GM12878 (cell line): Measurements from ENCODE around the gene C19orf44. TPM values are rescaled to one million over a fixed set of nuclear protein-coding genes. Genes with fewer than 3 reads are reported as not detected.
A peak's percentile ranks its signal among the peaks of the same experiment; 100 is the strongest.

Source experiments
- ATAC-seq: fragments of 200-7000 bp; cut with Tn5 transposase; 3 replicates; pipeline ENCODE4 v1.9.1; 2020; ENCODE audit warnings: mild to moderate bottlenecking, moderate library complexity
- BruUV-seq: library from RNA; stranded (reverse); fragments of 400-500 nt; replicated peaks from 2 replicates; lab custom pipeline; 2021; lab: Mats Ljungman, UMichigan
- CTCF ChIA-PET: fragments of 300-600 bp; sonication (Branson Sonifier 250); formaldehyde crosslinking; extraction: SDS; loops from one replicate; lab custom pipeline; 2021; ENCODE audit warnings: inconsistent platforms; lab: Yijun Ruan, JAX
- POLR2A ChIA-PET: fragments of 350-600 bp; formaldehyde crosslinking; extraction: SDS; loops from one replicate; lab custom pipeline; 2021; ENCODE audit warnings: inconsistent platforms; lab: Charles Lee
- RAD21 ChIA-PET: fragments of 300-600 bp; sonication (Branson Sonifier 250); formaldehyde crosslinking; loops from one replicate; lab custom pipeline; 2023; ENCODE audit warnings: antibody characterized with exemption; ENCODE audit not compliant: unreplicated experiment; lab: Charles Lee
- SMC1A ChIA-PET: fragments of 300-600 bp; sonication (Branson Sonifier 250); formaldehyde crosslinking; loops from one replicate; lab custom pipeline; 2023; ENCODE audit not compliant: unreplicated experiment, uncharacterized antibody; lab: Charles Lee
- DNase-seq: peaks from one replicate; pipeline ENCODE4 v3.0.0-alpha.2; 2011; ENCODE audit warnings: low read depth, low spot score
- FAIRE-seq: peaks from 3 replicates; lab custom pipeline; 2011; peaks lifted over from hg19 to GRCh38; lab: Jason Lieb, UNC
- H2AFZ ChIP-seq: 2 replicates; pipeline ENCODE4 v1.6.0; 2011; ENCODE audit warnings: low read depth, low read length, control low read depth; ENCODE audit not compliant: control insufficient read depth
- H3K27ac ChIP-seq: 2 replicates; pipeline ENCODE4 v1.5.1; 2011; ENCODE audit warnings: control low read depth; ENCODE audit not compliant: control insufficient read depth, insufficient read depth
- H3K27me3 ChIP-seq, 2 experiments: replicated peaks in 1 of 2; 2 replicates each; pipeline versions ENCODE4 v1.6.0 to v1.6.1; 2011; ENCODE audit warnings: low read length in 1 of 2; ENCODE audit not compliant: control insufficient read depth in 2 of 2, insufficient read depth in 2 of 2
- H3K36me3 ChIP-seq, 2 experiments: 2 replicates each; pipeline ENCODE4 v1.5.1; 2011; ENCODE audit warnings: low read length in 1 of 2; ENCODE audit not compliant: control insufficient read depth in 2 of 2, insufficient read depth in 2 of 2
- H3K4me1 ChIP-seq: 2 replicates; pipeline ENCODE4 v1.6.1; 2011; ENCODE audit warnings: mild to moderate bottlenecking, low read length, moderate library complexity, mixed read lengths; ENCODE audit not compliant: control insufficient read depth, insufficient read depth
- H3K4me2 ChIP-seq: 2 replicates; pipeline ENCODE4 v1.6.0; 2011; ENCODE audit warnings: control low read depth; ENCODE audit not compliant: control insufficient read depth, insufficient read depth
- H3K4me3 ChIP-seq: fragments of 200-600 bp; sonication (generic); 2 replicates; pipeline ENCODE4 v1.5.1; 2016
- H3K79me2 ChIP-seq: 2 replicates; pipeline ENCODE4 v1.6.0; 2011; ENCODE audit warnings: low read length; ENCODE audit not compliant: control insufficient read depth, insufficient read depth
- H3K9ac ChIP-seq: 2 replicates; pipeline ENCODE4 v1.8.0; 2011; ENCODE audit warnings: low read length, control low read depth, mixed read lengths; ENCODE audit not compliant: control insufficient read depth, insufficient read depth
- H3K9me3 ChIP-seq: replicated peaks from 3 replicates; pipeline ENCODE4 v1.5.1; 2011; ENCODE audit warnings: mild to moderate bottlenecking, low read length; ENCODE audit not compliant: control insufficient read depth, insufficient read depth
- H4K20me1 ChIP-seq: 2 replicates; pipeline ENCODE4 v1.6.0; 2011; ENCODE audit not compliant: control insufficient read depth, insufficient read depth
- ATF3 ChIP-seq: IDR thresholded peaks from 2 replicates; pipeline ENCODE4 v1.6.1; 2011; ENCODE audit warnings: low read depth, mild to moderate bottlenecking, low read length, moderate library complexity, borderline replicate concordance; ENCODE audit errors: extremely low read depth
- CBX3 ChIP-seq: fragments of 200-600 bp; sonication (generic); IDR thresholded peaks from 2 replicates; pipeline ENCODE4 v1.6.1; 2016; ENCODE audit warnings: low read depth, borderline replicate concordance
- CEBPZ ChIP-seq: fragments of 150-350 bp; IDR thresholded peaks from 2 replicates; pipeline ENCODE4 v1.6.1; 2016; ENCODE audit warnings: low read depth, low read length
- ESRRA ChIP-seq: IDR thresholded peaks from 2 replicates; pipeline ENCODE4 v1.6.1; 2012; ENCODE audit warnings: mild to moderate bottlenecking, low read length, improper control_type of control experiment
- FOXK2 ChIP-seq: fragments of 450-650 bp; IDR thresholded peaks from 2 replicates; pipeline ENCODE4 v1.6.1; 2017; ENCODE audit warnings: mild to moderate bottlenecking, moderate library complexity
- POLR2AphosphoS5 ChIP-seq: IDR thresholded peaks from 2 replicates; pipeline ENCODE4 v1.6.1; 2011; ENCODE audit warnings: mild to moderate bottlenecking, low read length, inconsistent platforms
- POU2F2 ChIP-seq: IDR thresholded peaks from 3 replicates; pipeline ENCODE4 v1.6.1; 2011; ENCODE audit warnings: low read depth, mild to moderate bottlenecking, low read length, borderline replicate concordance
- PRDM15 ChIP-seq: fragments of 450-650 bp; formaldehyde crosslinking; IDR thresholded peaks from 2 replicates; pipeline ENCODE4 v1.4.0; 2020; ENCODE audit warnings: mild to moderate bottlenecking, moderate library complexity
- WGBS: methylation state at CpG from one replicate; pipeline ENCODE4 v1.1.6; 2016; ENCODE audit warnings: low lambda C conversion rate; ENCODE audit not compliant: insufficient replicate concordance, insufficient coverage; ENCODE audit errors: missing lambda C conversion rate; 5-methylcytosine and 5-hydroxymethylcytosine counted together
- in situ Hi-C: fragments of 300-500 bp; cut with MboI; formaldehyde crosslinking; loops from 9 replicates; pipeline ENCODE4 v1.14.3; 2018; ENCODE audit warnings: mixed read lengths
- intact Hi-C: fragments of 100-400 bp; cut with micrococcal nuclease; formaldehyde crosslinking; loops from one replicate; pipeline ENCODE4 v1.14.2; 2022; ENCODE audit not compliant: unreplicated experiment
- polyA plus RNA-seq, 11 experiments: library from polyadenylated mRNA; depleted of rRNA in 4 of 11; unstranded in 6 of 11; stranded (reverse) in 5 of 11; fragments of >200 nt; fragmentation: Nextera tagmentation in 4 of 11; fragmentation: Illumina TruSeq in 1 of 11; extraction: Ambion mirVana in 4 of 11; extraction: Trizol in 1 of 11; gene quantifications; 1 replicate in 1 of 11; 2 replicates in 10 of 11; pipeline versions ENCODE4 v1.2.1 to v1.2.3, GENCODE V29; 2011 to 2016; ENCODE audit warnings: inconsistent platforms in 2 of 11, missing spikeins in 2 of 11, low read depth in 1 of 11
- total RNA-seq, 4 experiments: library from RNA; depleted of rRNA in 3 of 4; stranded (reverse); fragments of >200 nt in 3 of 4; fragmentation: Illumina TruSeq in 1 of 4; extraction: Trizol in 1 of 4; gene quantifications; 2 replicates each; pipeline versions ENCODE4 v1.2.1 to v1.2.3, GENCODE V29; 2013 to 2021

Gene C19orf44
- total and polyA plus RNA-seq, 10 of the 15 experiments (the other 5 are each of a cell fraction or from before 2014, with no cell fraction given) = 0.26 to 5.2 (median 3.6) TPM

GRCh38 chr19:16554776-16555175 lies 58.6 kb downstream of the C19orf44 start:
- CTCF ChIA-PET = no interaction called here
- H3K4me3 ChIP-seq = no peak overlapping the region
- intact Hi-C loops = no loop called here
- H3K9ac ChIP-seq = no peak overlapping the region
- peaks cover 2% of the 10 kb centered on the region for H3K79me2 ChIP-seq
- RAD21 ChIA-PET = interaction anchor here (0.7 kb wide), 1 partner anchor 33 kb away, joined by 5 read pairs; no protein-coding TSS in a partner anchor
- no peak overlapping the region for H3K4me2 ChIP-seq
- 81% methylated on average over 8 of the region's 8 CpGs for WGBS
- TF ChIP-seq CBX3 = no peak
- BruUV-seq = no TSS peak
- POLR2A ChIA-PET = no interaction called here
- no peaks in the 10 kb centered on the region for H4K20me1 ChIP-seq
- peaks cover 6% of the 10 kb centered on the region; the same call in 1 of the 2 replicates for H3K4me1 ChIP-seq
- H2AFZ ChIP-seq = no peak overlapping the region
- no peaks in the 10 kb centered on the region for H3K9me3 ChIP-seq
- H3K36me3 ChIP-seq = peaks cover 11 to 14% of the 10 kb centered on the region in 2 experiments
- FAIRE-seq (no peak), ATAC-seq (no peak), DNase-seq (no peak)
- H3K27me3 ChIP-seq = no peaks in the 10 kb centered on the region
- SMC1A ChIA-PET = no interaction called here
- H3K27ac ChIP-seq = no peak overlapping the region
- in situ Hi-C loops = no loop called here

- Histone ChIP-seq H3K79me2 (no peaks in the 10 kb centered on the region), H3K4me3 (no peak overlapping the region), H3K9me3 (no peaks in the 10 kb centered on the region), H3K4me2 (no peak overlapping the region), H3K9ac (no peak overlapping the region), H3K36me3 (peaks cover 4 to 39% of the 10 kb centered on the region in 2 experiments), H2AFZ (no peak overlapping the region), H3K27me3 (no peaks in the 10 kb centered on the region), H3K4me1 (no peaks in the 10 kb centered on the region), H3K27ac (no peak overlapping the region), H4K20me1 (peaks cover 4% of the 10 kb centered on the region; the same call in 1 of the 2 replicates)
- intact Hi-C loops (no loop called here), in situ Hi-C loops (no loop called here)
- WGBS = 99% methylated on average over 10 of the region's 10 CpGs
- BruUV-seq = TSS peak; percentile 17
- SMC1A ChIA-PET = no interaction called here
- FAIRE-seq (no peak), ATAC-seq (no peak), DNase-seq (no peak)
- POLR2A ChIA-PET = no interaction called here
- RAD21 ChIA-PET = no interaction called here
- CTCF ChIA-PET = no interaction called here
- TF ChIP-seq ESRRA (no peak), ATF3 (no peak), POU2F2 (no peak), FOXK2 (no peak), PRDM15 (CRISPR knock-in tag) (no peak), POLR2AphosphoS5 (no peak), CEBPZ (no peak)
Observed at GRCh38 chr19:16559780-16560276, 63.6 kb downstream of the C19orf44 start.
